ENCODE data around the gene ENTHD1. TPM values are rescaled to one million over a fixed set of nuclear protein-coding genes. Genes with fewer than 3 reads are reported as not detected.

ENTHD1 gene
- total RNA-seq, 2 donors from 2014 or later = not detected

- Mint-ChIP-seq H3K4me3 (no peak overlapping the region), H3K27me3 (ENCODE audit: insufficient read depth) (peaks cover 4% of the 10 kb centered on the region), H3K9me3 (no peaks in the 10 kb centered on the region), H3K27ac (no peak overlapping the region), H3K4me1 (peaks cover 23% of the 10 kb centered on the region), H3K36me3 (ENCODE audit: low read depth) (no peaks in the 10 kb centered on the region)
- peaks cover 7% of the 10 kb centered on the region for H3K4me1 ChIP-seq (ENCODE audit: control insufficient read depth, insufficient read depth, low read length)
- DNase-seq = no peak
- H3K9me3 ChIP-seq (ENCODE audit: control insufficient read depth, low read length) = no peaks in the 10 kb centered on the region
- H3K36me3 ChIP-seq (ENCODE audit: control insufficient read depth, insufficient read depth, low read length) = no peaks in the 10 kb centered on the region
- no peak overlapping the region for H3K27ac ChIP-seq (ENCODE audit: low read depth, low read length)
- 94 to 95% methylated on average over 2 to 4 of the region's 4 CpGs for WGBS, 2 experiments (ENCODE audit: insufficient coverage in 1 of 2, insufficient read length in 1 of 2)
- no peaks in the 10 kb centered on the region for H3K27me3 ChIP-seq (ENCODE audit: control insufficient read depth, insufficient read depth, low read length, poor library complexity, severe bottlenecking)
- H3K9ac ChIP-seq (ENCODE audit: extremely low read depth, low read length, poor library complexity, severe bottlenecking) = no peak overlapping the region
- H3K4me3 ChIP-seq (ENCODE audit: low read length) = no peak overlapping the region
- TF ChIP-seq, protein P1, sequence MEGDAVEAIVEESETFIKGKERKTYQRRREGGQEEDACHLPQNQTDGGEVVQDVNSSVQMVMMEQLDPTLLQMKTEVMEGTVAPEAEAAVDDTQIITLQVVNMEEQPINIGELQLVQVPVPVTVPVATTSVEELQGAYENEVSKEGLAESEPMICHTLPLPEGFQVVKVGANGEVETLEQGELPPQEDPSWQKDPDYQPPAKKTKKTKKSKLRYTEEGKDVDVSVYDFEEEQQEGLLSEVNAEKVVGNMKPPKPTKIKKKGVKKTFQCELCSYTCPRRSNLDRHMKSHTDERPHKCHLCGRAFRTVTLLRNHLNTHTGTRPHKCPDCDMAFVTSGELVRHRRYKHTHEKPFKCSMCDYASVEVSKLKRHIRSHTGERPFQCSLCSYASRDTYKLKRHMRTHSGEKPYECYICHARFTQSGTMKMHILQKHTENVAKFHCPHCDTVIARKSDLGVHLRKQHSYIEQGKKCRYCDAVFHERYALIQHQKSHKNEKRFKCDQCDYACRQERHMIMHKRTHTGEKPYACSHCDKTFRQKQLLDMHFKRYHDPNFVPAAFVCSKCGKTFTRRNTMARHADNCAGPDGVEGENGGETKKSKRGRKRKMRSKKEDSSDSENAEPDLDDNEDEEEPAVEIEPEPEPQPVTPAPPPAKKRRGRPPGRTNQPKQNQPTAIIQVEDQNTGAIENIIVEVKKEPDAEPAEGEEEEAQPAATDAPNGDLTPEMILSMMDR (conservative IDR thresholded peaks at IDR 0.05) = no peak
Measured at GRCh38 chr22:39928536-39929520, 35.3 kb upstream of the ENTHD1 start.

GRCh38 chr22:39927544-39927943 is 34.0 kb upstream of the ENTHD1 start:
- Histone ChIP-seq H3K27me3 (ENCODE audit: control insufficient read depth, insufficient read depth, low read length, poor library complexity, severe bottlenecking) (no peaks in the 10 kb centered on the region), H3K36me3 (ENCODE audit: control insufficient read depth, insufficient read depth, low read length) (no peaks in the 10 kb centered on the region), H3K27ac (ENCODE audit: low read depth, low read length) (no peak overlapping the region), H3K4me3 (ENCODE audit: low read length) (no peak overlapping the region), H3K9me3 (ENCODE audit: control insufficient read depth, low read length) (no peaks in the 10 kb centered on the region), H3K4me1 (ENCODE audit: control insufficient read depth, insufficient read depth, low read length) (peaks cover 2% of the 10 kb centered on the region), H3K9ac (ENCODE audit: extremely low read depth, low read length, poor library complexity, severe bottlenecking) (no peak overlapping the region)
- peaks cover 4% of the 10 kb centered on the region for H3K27me3 Mint-ChIP-seq (ENCODE audit: insufficient read depth)
- peak; percentile 83 for DNase-seq
- H3K36me3 Mint-ChIP-seq (ENCODE audit: low read depth) = no peaks in the 10 kb centered on the region
- TF ChIP-seq, protein P1 (conservative IDR thresholded peaks at IDR 0.05) = peak; percentile 80
- 67 to 68% methylated on average over 6 to 7 of the region's 7 CpGs for WGBS, 2 experiments (ENCODE audit: insufficient coverage in 1 of 2, insufficient read length in 1 of 2)
- no peaks in the 10 kb centered on the region for H3K9me3 Mint-ChIP-seq
- no peak overlapping the region for H3K27ac Mint-ChIP-seq
- H3K4me3 Mint-ChIP-seq = no peak overlapping the region
- peaks cover 15% of the 10 kb centered on the region for H3K4me1 Mint-ChIP-seq

DNA sequence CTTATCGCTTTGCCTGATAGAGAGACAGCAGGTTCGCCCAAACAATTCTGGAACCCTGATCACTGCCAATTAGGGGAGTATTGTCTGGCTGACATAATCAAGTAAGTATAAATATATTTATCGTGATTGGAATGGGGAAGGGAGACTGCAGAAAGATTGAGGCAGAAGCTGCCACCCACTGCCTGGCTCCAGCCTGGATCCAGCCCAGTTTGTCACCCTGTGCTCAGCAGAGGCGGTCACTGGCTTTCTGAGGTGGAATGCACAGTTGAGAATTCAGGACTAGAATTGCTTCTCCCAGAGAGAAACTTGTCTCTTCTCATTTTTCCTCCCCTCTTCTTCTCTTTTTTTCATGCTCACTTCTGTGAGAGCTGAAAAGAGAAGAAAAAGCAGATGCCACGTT is 33.2 kb upstream of the ENTHD1 start:
- H3K4me1 Mint-ChIP-seq = peaks cover 15% of the 10 kb centered on the region
- no peak overlapping the region for H3K27ac ChIP-seq (ENCODE audit: low read depth, low read length)
- TF ChIP-seq, protein P1 (conservative IDR thresholded peaks at IDR 0.05) = no peak
- no peaks in the 10 kb centered on the region for H3K27me3 ChIP-seq (ENCODE audit: control insufficient read depth, insufficient read depth, low read length, poor library complexity, severe bottlenecking)
- no peaks in the 10 kb centered on the region for H3K9me3 Mint-ChIP-seq
- peaks cover 4% of the 10 kb centered on the region for H3K27me3 Mint-ChIP-seq (ENCODE audit: insufficient read depth)
- WGBS, 2 experiments (ENCODE audit: insufficient coverage in 1 of 2, insufficient read length in 1 of 2) = 83 to 90% methylated on average over 2 to 5 of the region's 5 CpGs
- no peak for DNase-seq
- no peak overlapping the region for H3K4me3 Mint-ChIP-seq
- H3K27ac Mint-ChIP-seq = no peak overlapping the region
- H3K36me3 Mint-ChIP-seq (ENCODE audit: low read depth) = no peaks in the 10 kb centered on the region
- H3K9ac ChIP-seq (ENCODE audit: extremely low read depth, low read length, poor library complexity, severe bottlenecking) = no peak overlapping the region
- peaks cover 2% of the 10 kb centered on the region for H3K4me1 ChIP-seq (ENCODE audit: control insufficient read depth, insufficient read depth, low read length)
- no peak overlapping the region for H3K4me3 ChIP-seq (ENCODE audit: low read length)
- no peaks in the 10 kb centered on the region for H3K36me3 ChIP-seq (ENCODE audit: control insufficient read depth, insufficient read depth, low read length)
- no peaks in the 10 kb centered on the region for H3K9me3 ChIP-seq (ENCODE audit: control insufficient read depth, low read length)
